Erythroblast (primary cell): ENCODE measurements around the gene AGAP9.
"Not testable (repeated sequence)": the region's sequence is repeated elsewhere in the genome, so short reads cannot be mapped to it uniquely, and the experiment has no call there.

Experiments
- GATA1 ChIP-seq: IDR thresholded peaks from 2 replicates; pipeline ENCODE4 v1.6.1; 2011; ENCODE audit warnings: low read depth, mild to moderate bottlenecking, control low read depth, low read length, moderate library complexity
- POLR2A ChIP-seq: IDR thresholded peaks from 2 replicates; pipeline ENCODE4 v1.6.1; 2011; ENCODE audit warnings: mild to moderate bottlenecking, low read length

- not testable (repeated sequence) for TF ChIP-seq POLR2A, GATA1
These were observed 48.3 kb downstream of the AGAP9 start for GRCh38 chr10:47475101-47475500.
